Prostate gland (tissue), 2 donors: ENCODE results near the gene MEGF8.

Source experiments
- POLR2A ChIP-seq: fragments of 450-650 bp; IDR thresholded peaks from one replicate; pipeline ENCODE4 v1.6.1; 2016; ENCODE audit warnings: antibody characterized with exemption, mild to moderate bottlenecking
- POLR2AphosphoS5 ChIP-seq: sonication (generic); formaldehyde crosslinking; IDR thresholded peaks from one replicate; pipeline ENCODE4 v1.6.1; 2017; ENCODE audit warnings: antibody characterized with exemption
- TF ChIP-seq, protein P1 (sequence below), 4 experiments: fragments of 200-600 bp in 2 of 4; fragments of 450-650 bp in 2 of 4; sonication (generic) in 2 of 4; IDR thresholded peaks; 1 replicate in 3 of 4; 2 replicates in 1 of 4; pipeline ENCODE4 v1.5.1; 2016 to 2019; ENCODE audit warnings: antibody characterized with exemption in 4 of 4, mild to moderate bottlenecking in 2 of 4, moderate library complexity in 2 of 4

DNA sequence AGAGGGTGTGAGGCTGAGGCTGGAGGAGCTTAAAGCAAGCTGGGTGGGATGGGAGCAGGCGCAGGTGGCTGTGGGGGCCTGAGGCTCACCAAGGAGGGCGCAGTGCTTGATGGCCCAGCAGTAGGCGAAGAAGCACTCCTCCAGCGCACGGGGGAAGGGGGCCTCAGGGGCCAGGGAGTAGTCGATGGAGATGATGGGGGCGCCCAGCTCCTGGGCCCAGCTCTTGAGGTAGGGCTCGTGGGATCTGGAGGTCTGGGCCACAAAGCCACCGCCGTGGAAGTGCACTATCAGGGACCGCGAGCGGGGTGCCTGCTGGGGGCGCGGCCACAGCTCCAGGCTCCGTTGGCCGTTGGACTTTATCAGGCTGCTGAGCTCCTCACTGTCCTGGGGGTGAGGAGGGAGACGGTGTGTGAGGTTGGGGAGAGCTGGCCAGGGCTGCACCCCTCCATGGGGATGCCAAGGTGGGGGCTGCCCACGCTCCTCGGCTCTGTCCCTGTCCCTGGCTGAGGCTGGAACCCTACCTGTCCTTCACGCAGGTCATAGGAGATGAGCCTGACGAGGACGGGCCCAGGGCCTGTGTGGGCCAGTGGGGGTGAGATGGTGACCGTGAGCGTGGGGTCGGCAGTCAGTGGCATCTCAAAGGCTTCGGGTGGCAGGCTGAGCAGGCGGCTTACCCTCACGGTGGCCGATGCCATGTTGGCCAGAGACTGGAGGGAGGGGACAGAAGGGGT lies 81.8 kb downstream of the MEGF8 start:
- TF ChIP-seq, protein P1, sequence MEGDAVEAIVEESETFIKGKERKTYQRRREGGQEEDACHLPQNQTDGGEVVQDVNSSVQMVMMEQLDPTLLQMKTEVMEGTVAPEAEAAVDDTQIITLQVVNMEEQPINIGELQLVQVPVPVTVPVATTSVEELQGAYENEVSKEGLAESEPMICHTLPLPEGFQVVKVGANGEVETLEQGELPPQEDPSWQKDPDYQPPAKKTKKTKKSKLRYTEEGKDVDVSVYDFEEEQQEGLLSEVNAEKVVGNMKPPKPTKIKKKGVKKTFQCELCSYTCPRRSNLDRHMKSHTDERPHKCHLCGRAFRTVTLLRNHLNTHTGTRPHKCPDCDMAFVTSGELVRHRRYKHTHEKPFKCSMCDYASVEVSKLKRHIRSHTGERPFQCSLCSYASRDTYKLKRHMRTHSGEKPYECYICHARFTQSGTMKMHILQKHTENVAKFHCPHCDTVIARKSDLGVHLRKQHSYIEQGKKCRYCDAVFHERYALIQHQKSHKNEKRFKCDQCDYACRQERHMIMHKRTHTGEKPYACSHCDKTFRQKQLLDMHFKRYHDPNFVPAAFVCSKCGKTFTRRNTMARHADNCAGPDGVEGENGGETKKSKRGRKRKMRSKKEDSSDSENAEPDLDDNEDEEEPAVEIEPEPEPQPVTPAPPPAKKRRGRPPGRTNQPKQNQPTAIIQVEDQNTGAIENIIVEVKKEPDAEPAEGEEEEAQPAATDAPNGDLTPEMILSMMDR (IDR thresholded peaks at IDR 0.05), result no peak
- TF ChIP-seq POLR2A (no peak), POLR2AphosphoS5 (no peak)
